ENCODE results near the gene MEGF6.

The MEGF6 gene

DNA sequence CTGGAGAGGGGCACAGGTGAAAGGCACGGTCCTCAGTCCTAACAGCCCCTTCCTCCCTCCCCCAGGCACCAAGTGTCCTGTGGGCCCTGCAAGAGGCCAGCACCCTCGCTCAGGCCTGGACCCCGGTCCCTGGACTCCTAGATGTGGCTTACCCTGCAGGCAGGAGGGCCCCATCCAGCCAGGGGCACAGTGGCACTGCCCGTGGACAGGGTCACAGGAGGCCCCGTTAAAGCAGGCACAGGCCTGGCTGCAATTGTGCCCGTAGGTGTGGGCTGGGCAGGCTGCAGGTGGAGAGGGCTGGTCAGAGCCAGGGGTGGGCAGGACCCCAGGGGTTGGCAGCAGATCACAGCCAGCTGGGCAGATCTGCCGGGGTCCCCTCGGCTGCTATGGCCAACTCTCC lies 112.3 kb downstream of the MEGF6 start:
- TF ChIP-seq, protein P1, sequence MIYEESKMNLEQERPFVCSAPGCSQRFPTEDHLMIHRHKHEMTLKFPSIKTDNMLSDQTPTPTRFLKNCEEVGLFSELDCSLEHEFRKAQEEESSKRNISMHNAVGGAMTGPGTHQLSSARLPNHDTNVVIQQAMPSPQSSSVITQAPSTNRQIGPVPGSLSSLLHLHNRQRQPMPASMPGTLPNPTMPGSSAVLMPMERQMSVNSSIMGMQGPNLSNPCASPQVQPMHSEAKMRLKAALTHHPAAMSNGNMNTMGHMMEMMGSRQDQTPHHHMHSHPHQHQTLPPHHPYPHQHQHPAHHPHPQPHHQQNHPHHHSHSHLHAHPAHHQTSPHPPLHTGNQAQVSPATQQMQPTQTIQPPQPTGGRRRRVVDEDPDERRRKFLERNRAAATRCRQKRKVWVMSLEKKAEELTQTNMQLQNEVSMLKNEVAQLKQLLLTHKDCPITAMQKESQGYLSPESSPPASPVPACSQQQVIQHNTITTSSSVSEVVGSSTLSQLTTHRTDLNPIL (CRISPR knock-in tag; IDR thresholded peaks at IDR 0.05; ENCODE audit: low read depth) = no peak
- TF ChIP-seq ISL1 (CRISPR knock-in tag; IDR thresholded peaks at IDR 0.05) (no peak), ESRRG (CRISPR knock-in tag; IDR thresholded peaks at IDR 0.05) (no peak), OSR1 (CRISPR knock-in tag; IDR thresholded peaks at IDR 0.05) (no peak)
- ATAC-seq = no peak

DNA sequence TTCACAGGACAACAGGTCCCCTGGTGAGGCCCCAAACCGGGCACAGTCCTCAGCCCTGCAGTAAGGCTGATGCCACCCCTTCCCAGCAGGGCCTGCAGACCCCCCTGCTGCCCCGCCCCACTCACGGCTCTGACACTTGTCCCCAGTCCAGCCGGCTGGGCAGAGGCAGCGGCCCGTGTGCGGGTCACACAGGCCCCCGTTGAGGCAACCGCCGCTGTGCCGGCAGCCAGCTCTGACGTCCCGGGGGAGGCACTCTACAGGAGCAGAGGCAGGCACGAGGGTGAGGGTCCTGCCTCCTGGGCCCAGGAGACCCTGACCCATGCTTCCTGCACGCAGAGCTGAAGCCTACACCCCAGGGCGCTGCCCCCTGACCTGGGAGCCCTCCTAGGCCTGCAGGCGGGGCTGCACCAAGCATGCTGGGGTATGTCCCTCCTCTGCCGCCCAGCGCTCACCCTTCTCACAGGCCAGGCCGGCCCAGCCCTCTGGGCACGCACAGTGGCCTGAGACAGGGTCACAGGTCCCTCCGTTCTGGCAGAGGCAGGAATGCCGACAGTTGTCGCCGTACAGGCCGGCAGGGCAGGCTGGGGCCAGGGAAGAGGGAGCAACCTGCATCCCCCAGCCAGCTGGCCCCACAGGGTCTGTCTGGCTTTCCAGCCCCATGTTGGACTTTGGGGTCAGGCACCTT lies 112.9 kb downstream of the MEGF6 start:
- TF ChIP-seq BACH2 (CRISPR knock-in tag; IDR thresholded peaks at IDR 0.05; ENCODE audit: borderline replicate concordance) = no peak
- no peak for TF ChIP-seq ZFP3 (CRISPR knock-in tag; IDR thresholded peaks at IDR 0.05)
- TF ChIP-seq RARB (CRISPR knock-in tag; IDR thresholded peaks at IDR 0.05) = no peak
- no peak for TF ChIP-seq ARNTL (CRISPR knock-in tag; IDR thresholded peaks at IDR 0.05; ENCODE audit: borderline replicate concordance, low read depth)
- no peak for TF ChIP-seq OSR1 (CRISPR knock-in tag; IDR thresholded peaks at IDR 0.05)
- no peak for TF ChIP-seq CSDC2 (CRISPR knock-in tag; IDR thresholded peaks at IDR 0.05)
- TF ChIP-seq, protein P1 (CRISPR knock-in tag; IDR thresholded peaks at IDR 0.05; ENCODE audit: low read depth) = no peak
- no peak for TF ChIP-seq PPARA (CRISPR knock-in tag; IDR thresholded peaks at IDR 0.05; ENCODE audit: borderline replicate concordance)
- TF ChIP-seq TCF4 (CRISPR knock-in tag; IDR thresholded peaks at IDR 0.05; ENCODE audit: borderline replicate concordance) = no peak
- no peak for ATAC-seq

DNA sequence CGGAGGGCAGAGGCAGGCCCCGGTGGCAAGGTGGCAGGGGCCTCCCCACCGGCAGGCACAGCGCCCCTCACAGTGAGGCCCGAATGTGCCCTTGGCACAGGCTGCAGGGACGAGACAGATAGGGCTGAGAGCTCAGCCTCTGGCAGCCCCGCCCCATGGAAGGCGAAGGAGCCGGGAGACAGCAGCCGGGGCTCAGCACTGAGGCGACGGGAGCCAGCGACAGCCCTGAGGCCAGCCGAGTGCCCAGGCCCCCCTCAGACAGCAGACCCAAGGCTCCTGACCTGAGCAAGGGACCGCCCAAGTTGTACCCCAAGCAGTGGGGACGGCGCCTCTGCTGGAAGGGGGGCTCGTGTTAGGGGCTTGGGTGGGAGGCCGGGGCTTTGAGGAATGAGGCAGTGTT lies 113.8 kb downstream of the MEGF6 start:
- no peak for ATAC-seq

More for the DNA sequence above, 113.8 kb downstream of the MEGF6 start:
- TF ChIP-seq, protein P2, sequence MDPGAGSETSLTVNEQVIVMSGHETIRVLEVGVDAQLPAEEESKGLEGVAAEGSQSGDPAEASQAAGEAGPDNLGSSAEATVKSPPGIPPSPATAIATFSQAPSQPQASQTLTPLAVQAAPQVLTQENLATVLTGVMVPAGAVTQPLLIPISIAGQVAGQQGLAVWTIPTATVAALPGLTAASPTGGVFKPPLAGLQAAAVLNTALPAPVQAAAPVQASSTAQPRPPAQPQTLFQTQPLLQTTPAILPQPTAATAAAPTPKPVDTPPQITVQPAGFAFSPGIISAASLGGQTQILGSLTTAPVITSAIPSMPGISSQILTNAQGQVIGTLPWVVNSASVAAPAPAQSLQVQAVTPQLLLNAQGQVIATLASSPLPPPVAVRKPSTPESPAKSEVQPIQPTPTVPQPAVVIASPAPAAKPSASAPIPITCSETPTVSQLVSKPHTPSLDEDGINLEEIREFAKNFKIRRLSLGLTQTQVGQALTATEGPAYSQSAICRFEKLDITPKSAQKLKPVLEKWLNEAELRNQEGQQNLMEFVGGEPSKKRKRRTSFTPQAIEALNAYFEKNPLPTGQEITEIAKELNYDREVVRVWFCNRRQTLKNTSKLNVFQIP (CRISPR knock-in tag; IDR thresholded peaks at IDR 0.05; ENCODE audit: borderline replicate concordance, low read depth) = no peak
- TF ChIP-seq ZFP30 (CRISPR knock-in tag; IDR thresholded peaks at IDR 0.05) = no peak
- TF ChIP-seq, protein P1 (CRISPR knock-in tag; IDR thresholded peaks at IDR 0.05; ENCODE audit: low read depth) = no peak
- no peak for TF ChIP-seq ZNF8 (CRISPR knock-in tag; IDR thresholded peaks at IDR 0.05)
- TF ChIP-seq BACH2 (CRISPR knock-in tag; IDR thresholded peaks at IDR 0.05; ENCODE audit: borderline replicate concordance) = no peak
- no peak for TF ChIP-seq PPARA (CRISPR knock-in tag; IDR thresholded peaks at IDR 0.05; ENCODE audit: borderline replicate concordance)
- TF ChIP-seq ZFP3 (CRISPR knock-in tag; IDR thresholded peaks at IDR 0.05) = no peak
- no peak for TF ChIP-seq ZC3H10 (CRISPR knock-in tag; IDR thresholded peaks at IDR 0.05)
- TF ChIP-seq ARNTL (CRISPR knock-in tag; IDR thresholded peaks at IDR 0.05; ENCODE audit: borderline replicate concordance, low read depth) = no peak
- TF ChIP-seq OSR1 (CRISPR knock-in tag; IDR thresholded peaks at IDR 0.05) = no peak
- TF ChIP-seq, protein P3, sequence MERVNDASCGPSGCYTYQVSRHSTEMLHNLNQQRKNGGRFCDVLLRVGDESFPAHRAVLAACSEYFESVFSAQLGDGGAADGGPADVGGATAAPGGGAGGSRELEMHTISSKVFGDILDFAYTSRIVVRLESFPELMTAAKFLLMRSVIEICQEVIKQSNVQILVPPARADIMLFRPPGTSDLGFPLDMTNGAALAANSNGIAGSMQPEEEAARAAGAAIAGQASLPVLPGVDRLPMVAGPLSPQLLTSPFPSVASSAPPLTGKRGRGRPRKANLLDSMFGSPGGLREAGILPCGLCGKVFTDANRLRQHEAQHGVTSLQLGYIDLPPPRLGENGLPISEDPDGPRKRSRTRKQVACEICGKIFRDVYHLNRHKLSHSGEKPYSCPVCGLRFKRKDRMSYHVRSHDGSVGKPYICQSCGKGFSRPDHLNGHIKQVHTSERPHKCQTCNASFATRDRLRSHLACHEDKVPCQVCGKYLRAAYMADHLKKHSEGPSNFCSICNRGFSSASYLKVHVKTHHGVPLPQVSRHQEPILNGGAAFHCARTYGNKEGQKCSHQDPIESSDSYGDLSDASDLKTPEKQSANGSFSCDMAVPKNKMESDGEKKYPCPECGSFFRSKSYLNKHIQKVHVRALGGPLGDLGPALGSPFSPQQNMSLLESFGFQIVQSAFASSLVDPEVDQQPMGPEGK (CRISPR knock-in tag; IDR thresholded peaks at IDR 0.05; ENCODE audit: borderline replicate concordance) = no peak
- no peak for TF ChIP-seq ISL1 (CRISPR knock-in tag; IDR thresholded peaks at IDR 0.05)
- TF ChIP-seq GLIS3 (CRISPR knock-in tag; IDR thresholded peaks at IDR 0.05) = no peak
- TF ChIP-seq ESRRG (CRISPR knock-in tag; IDR thresholded peaks at IDR 0.05) = no peak
- no peak for TF ChIP-seq RARB (CRISPR knock-in tag; IDR thresholded peaks at IDR 0.05)
- TF ChIP-seq, protein P4, sequence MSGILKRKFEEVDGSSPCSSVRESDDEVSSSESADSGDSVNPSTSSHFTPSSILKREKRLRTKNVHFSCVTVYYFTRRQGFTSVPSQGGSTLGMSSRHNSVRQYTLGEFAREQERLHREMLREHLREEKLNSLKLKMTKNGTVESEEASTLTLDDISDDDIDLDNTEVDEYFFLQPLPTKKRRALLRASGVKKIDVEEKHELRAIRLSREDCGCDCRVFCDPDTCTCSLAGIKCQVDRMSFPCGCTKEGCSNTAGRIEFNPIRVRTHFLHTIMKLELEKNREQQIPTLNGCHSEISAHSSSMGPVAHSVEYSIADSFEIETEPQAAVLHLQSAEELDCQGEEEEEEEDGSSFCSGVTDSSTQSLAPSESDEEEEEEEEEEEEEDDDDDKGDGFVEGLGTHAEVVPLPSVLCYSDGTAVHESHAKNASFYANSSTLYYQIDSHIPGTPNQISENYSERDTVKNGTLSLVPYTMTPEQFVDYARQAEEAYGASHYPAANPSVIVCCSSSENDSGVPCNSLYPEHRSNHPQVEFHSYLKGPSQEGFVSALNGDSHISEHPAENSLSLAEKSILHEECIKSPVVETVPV (CRISPR knock-in tag; IDR thresholded peaks at IDR 0.05) = no peak
- TF ChIP-seq, protein P5, sequence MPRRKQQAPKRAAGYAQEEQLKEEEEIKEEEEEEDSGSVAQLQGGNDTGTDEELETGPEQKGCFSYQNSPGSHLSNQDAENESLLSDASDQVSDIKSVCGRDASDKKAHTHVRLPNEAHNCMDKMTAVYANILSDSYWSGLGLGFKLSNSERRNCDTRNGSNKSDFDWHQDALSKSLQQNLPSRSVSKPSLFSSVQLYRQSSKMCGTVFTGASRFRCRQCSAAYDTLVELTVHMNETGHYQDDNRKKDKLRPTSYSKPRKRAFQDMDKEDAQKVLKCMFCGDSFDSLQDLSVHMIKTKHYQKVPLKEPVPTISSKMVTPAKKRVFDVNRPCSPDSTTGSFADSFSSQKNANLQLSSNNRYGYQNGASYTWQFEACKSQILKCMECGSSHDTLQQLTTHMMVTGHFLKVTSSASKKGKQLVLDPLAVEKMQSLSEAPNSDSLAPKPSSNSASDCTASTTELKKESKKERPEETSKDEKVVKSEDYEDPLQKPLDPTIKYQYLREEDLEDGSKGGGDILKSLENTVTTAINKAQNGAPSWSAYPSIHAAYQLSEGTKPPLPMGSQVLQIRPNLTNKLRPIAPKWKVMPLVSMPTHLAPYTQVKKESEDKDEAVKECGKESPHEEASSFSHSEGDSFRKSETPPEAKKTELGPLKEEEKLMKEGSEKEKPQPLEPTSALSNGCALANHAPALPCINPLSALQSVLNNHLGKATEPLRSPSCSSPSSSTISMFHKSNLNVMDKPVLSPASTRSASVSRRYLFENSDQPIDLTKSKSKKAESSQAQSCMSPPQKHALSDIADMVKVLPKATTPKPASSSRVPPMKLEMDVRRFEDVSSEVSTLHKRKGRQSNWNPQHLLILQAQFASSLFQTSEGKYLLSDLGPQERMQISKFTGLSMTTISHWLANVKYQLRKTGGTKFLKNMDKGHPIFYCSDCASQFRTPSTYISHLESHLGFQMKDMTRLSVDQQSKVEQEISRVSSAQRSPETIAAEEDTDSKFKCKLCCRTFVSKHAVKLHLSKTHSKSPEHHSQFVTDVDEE (CRISPR knock-in tag; IDR thresholded peaks at IDR 0.05) = no peak

Measured in SK-N-SH treated with all-trans-retinoic acid at 6 μM for 48 hours (cell line).